H1 (cell line): ENCODE results near the gene VWF.
"Not testable (repeated sequence)": the region's sequence is repeated elsewhere in the genome, so short reads cannot be mapped to it uniquely, and the experiment has no call there.

Experiments
- CBX5 ChIP-seq: fragments of 300-800, 300-1000 bp; sonication (generic); IDR thresholded peaks from 2 replicates; pipeline ENCODE4 v1.7.1; 2016; ENCODE audit warnings: antibody characterized with exemption, low read length, low read depth
- EGR1 ChIP-seq: IDR thresholded peaks from 2 replicates; pipeline ENCODE4 v1.6.1; 2011; ENCODE audit warnings: low read depth, low read length, borderline replicate concordance
- EP300 ChIP-seq, 2 experiments: IDR thresholded peaks; 1 replicate in 1 of 2; 2 replicates in 1 of 2; pipeline ENCODE4 v1.6.1; 2011 to 2012; ENCODE audit warnings: low read depth in 2 of 2, low read length in 2 of 2, mild to moderate bottlenecking in 2 of 2, borderline replicate concordance in 1 of 2, inconsistent platforms in 1 of 2, moderate library complexity in 1 of 2
- POLR2A ChIP-seq, 2 experiments: IDR thresholded peaks; 1 replicate in 1 of 2; 2 replicates in 1 of 2; pipeline ENCODE4 v1.6.1; 2011; ENCODE audit warnings: low read depth in 2 of 2, low read length in 2 of 2, mild to moderate bottlenecking in 2 of 2; ENCODE audit errors: control extremely low read depth in 1 of 2
- POLR2AphosphoS5 ChIP-seq: IDR thresholded peaks from 2 replicates; pipeline ENCODE4 v1.6.1; 2011; ENCODE audit warnings: low read depth, low read length
- RXRA ChIP-seq: IDR thresholded peaks from 2 replicates; pipeline ENCODE4 v1.6.1; 2011; ENCODE audit warnings: low read depth, mild to moderate bottlenecking, low read length, moderate library complexity; ENCODE audit not compliant: insufficient read depth
- TF ChIP-seq, protein P1 (sequence below): IDR thresholded peaks from 2 replicates; pipeline ENCODE4 v1.6.1; 2012; ENCODE audit warnings: inconsistent platforms

DNA sequence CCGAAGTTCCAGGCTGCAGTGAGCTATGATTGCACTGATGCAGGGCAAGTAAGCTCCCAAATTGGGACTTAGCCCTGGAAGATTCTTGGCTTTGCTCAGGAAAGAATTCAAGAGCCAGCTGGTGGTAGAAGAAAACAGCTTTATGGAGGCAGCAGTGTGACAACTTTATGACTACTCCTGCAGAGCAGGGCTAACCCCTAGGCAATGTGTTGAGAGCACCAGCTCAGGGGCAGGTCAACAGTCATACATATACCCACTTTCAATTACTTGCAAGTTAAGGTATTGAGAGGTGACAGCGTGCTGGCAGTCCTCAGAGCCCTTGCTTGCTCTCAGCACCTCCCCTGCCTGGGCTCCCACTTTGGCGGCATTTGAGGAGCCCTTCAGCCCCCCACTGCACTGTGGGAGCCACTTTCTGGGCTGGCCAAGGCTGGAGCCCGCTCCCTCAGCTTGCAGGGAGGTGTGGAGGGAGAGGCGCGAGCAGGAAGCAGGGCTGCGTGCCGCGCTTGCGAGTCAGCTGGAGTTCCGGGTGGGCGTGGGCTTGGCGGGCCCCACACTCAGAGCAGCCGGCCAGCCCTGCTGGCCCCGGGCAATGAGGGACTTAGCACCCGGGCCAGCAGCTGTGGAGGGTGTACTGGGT, 17.4 kb upstream of the VWF start:
- not testable (repeated sequence) for TF ChIP-seq RXRA; EGR1; POLR2A (IDR thresholded peaks at IDR 0.05; ENCODE audit: control extremely low read depth in 1 of 2, low read depth in 2 of 2, low read length in 2 of 2); EP300 (IDR thresholded peaks at IDR 0.05; ENCODE audit: borderline replicate concordance in 1 of 2, low read depth in 2 of 2, low read length in 2 of 2); CBX5; POLR2AphosphoS5
- TF ChIP-seq, protein P1, sequence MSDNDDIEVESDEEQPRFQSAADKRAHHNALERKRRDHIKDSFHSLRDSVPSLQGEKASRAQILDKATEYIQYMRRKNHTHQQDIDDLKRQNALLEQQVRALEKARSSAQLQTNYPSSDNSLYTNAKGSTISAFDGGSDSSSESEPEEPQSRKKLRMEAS, result not testable (repeated sequence)
